ENCODE measurements around the gene FOXD1. TPM values are rescaled to one million over a fixed set of nuclear protein-coding genes. Genes with fewer than 3 reads are reported as not detected.

FOXD1 gene
- total and polyA plus RNA-seq, 7 donors: 0.15 to 0.94 (median 0.32) TPM; not detected in 1

DNA sequence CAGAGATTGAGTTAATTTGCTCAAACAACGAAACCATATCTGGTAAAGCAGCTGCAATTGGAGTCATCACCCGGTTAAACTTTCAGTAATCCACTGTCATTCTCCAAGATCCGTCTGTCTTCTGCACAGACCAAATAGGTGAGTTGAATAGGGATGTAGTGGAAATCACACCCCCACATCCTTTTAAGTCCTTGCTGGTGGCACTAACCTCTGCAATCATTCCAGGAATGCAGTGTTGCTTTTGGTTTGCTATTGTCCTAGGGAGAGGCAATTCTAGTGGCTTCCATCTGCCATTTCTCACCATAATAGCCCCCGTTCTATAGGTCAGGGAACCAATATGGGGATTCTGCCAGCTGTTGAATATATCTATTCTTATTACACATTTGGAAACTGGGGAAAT lies 35.1 kb upstream of the FOXD1 start:
- no peak for DNase-seq
- TF ChIP-seq, protein P1, sequence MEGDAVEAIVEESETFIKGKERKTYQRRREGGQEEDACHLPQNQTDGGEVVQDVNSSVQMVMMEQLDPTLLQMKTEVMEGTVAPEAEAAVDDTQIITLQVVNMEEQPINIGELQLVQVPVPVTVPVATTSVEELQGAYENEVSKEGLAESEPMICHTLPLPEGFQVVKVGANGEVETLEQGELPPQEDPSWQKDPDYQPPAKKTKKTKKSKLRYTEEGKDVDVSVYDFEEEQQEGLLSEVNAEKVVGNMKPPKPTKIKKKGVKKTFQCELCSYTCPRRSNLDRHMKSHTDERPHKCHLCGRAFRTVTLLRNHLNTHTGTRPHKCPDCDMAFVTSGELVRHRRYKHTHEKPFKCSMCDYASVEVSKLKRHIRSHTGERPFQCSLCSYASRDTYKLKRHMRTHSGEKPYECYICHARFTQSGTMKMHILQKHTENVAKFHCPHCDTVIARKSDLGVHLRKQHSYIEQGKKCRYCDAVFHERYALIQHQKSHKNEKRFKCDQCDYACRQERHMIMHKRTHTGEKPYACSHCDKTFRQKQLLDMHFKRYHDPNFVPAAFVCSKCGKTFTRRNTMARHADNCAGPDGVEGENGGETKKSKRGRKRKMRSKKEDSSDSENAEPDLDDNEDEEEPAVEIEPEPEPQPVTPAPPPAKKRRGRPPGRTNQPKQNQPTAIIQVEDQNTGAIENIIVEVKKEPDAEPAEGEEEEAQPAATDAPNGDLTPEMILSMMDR (IDR thresholded peaks at IDR 0.05): no peak
- no peak overlapping the region for H3K4me3 ChIP-seq
- no peaks in the 10 kb centered on the region for H3K9me3 ChIP-seq
- intact Hi-C loops (cut with DNase I): no loop called here
- peaks cover 0 to 10% (median 0%) of the 10 kb centered on the region in 3 donors for H3K27me3 ChIP-seq (ENCODE audit: insufficient read depth in 3 of 3, low read length in 2 of 3)
- no peak for ATAC-seq
- no peaks in the 10 kb centered on the region for H3K4me1 ChIP-seq
- H3K36me3 ChIP-seq (ENCODE audit: insufficient read depth in 1 of 2, low read depth in 1 of 2): no peaks in the 10 kb centered on the region
- no peak overlapping the region for H3K27ac ChIP-seq
- WGBS, 3 donors: 79 to 81% (median 80%) methylated on average over 4 of the region's 4 CpGs

DNA sequence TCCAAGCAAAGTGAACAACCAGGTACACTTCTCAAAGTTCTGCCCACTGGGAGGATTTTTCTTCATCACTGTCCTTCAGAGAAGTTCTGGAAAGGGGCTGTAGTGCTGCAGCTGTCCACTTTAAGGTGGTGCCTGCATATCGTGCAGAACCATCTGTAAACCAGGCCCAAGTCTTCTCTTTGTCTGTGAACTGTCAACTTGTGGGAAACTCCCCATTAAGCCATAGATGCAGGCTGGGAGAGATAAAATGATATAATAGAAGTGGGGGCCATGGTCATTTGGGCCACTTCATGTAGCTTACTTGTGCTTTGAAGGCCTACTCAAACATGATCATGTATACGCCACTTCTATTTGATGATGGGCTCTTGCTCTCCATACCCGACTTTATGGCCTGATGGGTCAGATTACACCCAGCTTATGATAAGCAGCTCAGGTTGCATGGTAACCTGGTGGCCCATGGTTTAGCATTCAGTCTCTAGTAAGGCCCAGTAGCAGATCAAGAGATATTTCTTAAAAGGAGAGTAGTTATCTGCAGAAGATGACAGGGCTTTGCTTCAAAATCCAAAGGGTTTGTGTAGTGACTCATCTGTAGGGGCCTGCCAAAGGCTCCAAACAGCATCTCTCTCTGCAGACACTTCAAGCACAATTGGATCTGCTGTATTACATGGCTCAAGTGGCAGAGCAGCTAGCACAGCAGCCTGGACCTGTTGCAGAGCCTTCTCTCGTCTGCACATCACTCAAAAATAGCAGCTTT lies 34.0 kb upstream of the FOXD1 start:
- TF ChIP-seq, protein P1 (IDR thresholded peaks at IDR 0.05): no peak
- no peaks in the 10 kb centered on the region for H3K4me1 ChIP-seq
- H3K36me3 ChIP-seq (ENCODE audit: insufficient read depth in 1 of 2, low read depth in 1 of 2): no peaks in the 10 kb centered on the region
- H3K27me3 ChIP-seq (ENCODE audit: insufficient read depth in 3 of 3, low read length in 2 of 3): peaks cover 0 to 18% (median 3%) of the 10 kb centered on the region in 3 donors
- ATAC-seq (no peak), DNase-seq (no peak)
- 58 to 64% (median 63%) methylated on average over 4 of the region's 4 CpGs for WGBS, 3 donors
- no peak overlapping the region for H3K4me3 ChIP-seq
- H3K9me3 ChIP-seq: no peaks in the 10 kb centered on the region
- H3K27ac ChIP-seq: no peak overlapping the region
- intact Hi-C loops (cut with DNase I): no loop called here

DNA sequence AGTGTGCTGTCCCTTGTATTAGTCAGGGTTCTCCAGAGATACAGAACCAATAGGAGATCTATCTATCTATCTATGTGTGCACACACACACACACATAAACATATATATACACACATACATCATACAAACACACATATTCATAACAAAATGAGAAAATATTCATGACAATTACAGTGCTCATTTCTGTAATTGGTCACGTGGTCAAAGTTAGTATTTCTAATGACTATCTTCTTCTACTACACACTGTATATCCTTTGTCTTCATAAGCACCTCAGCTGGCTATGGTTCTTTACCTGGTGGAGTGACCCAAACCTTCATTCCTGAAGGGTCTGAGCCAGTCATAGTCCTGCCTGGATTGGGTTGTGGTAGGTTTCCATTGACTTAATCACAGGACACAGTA lies 31.9 kb upstream of the FOXD1 start:
- Histone ChIP-seq H3K4me3 (no peak overlapping the region), H3K36me3 (ENCODE audit: insufficient read depth in 1 of 2, low read depth in 1 of 2) (no peaks in the 10 kb centered on the region), H3K27ac (no peak overlapping the region), H3K27me3 (ENCODE audit: insufficient read depth in 3 of 3, low read length in 2 of 3) (peaks cover 0 to 14% (median 3%) of the 10 kb centered on the region in 3 donors), H3K4me1 (no peaks in the 10 kb centered on the region), H3K9me3 (no peaks in the 10 kb centered on the region)
- DNase-seq (no peak), ATAC-seq (no peak)
- intact Hi-C loops (cut with DNase I): no loop called here
- 76 to 85% (median 81%) methylated on average over 1 of the region's 1 CpG for WGBS, 3 donors
- TF ChIP-seq, protein P1 (IDR thresholded peaks at IDR 0.05): no peak

DNA sequence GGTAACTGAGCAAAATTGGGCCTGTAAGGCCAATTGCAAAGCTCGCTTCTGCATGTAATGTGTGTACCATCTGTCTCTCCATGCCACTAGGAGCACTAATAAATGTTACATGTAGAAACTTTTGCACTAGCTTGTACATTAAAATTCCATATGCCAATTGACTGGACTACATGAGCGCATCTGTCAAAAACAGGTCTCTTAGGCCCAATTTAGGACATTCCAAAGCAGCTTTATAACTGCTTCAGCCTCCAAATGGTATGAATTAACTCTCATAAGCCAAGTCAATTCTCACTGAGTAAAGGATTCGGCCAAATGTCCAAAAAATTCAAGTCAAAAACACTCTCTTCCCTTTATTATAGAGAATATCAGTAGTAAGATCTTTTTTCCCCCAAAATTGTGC lies 23.5 kb upstream of the FOXD1 start:
- H3K4me3 ChIP-seq: no peak overlapping the region
- WGBS, 3 donors: 56 to 87% (median 83%) methylated on average over 3 of the region's 3 CpGs
- intact Hi-C loops (cut with DNase I): no loop called here
- TF ChIP-seq, protein P1 (IDR thresholded peaks at IDR 0.05): no peak
- no peak overlapping the region for H3K27ac ChIP-seq
- ATAC-seq: no peak
- no peaks in the 10 kb centered on the region for H3K27me3 ChIP-seq (ENCODE audit: insufficient read depth in 3 of 3, low read length in 2 of 3)
- H3K9me3 ChIP-seq: no peaks in the 10 kb centered on the region
- H3K4me1 ChIP-seq: no peaks in the 10 kb centered on the region
- no peak for DNase-seq
- H3K36me3 ChIP-seq (ENCODE audit: insufficient read depth in 1 of 2, low read depth in 1 of 2): no peaks in the 10 kb centered on the region

DNA sequence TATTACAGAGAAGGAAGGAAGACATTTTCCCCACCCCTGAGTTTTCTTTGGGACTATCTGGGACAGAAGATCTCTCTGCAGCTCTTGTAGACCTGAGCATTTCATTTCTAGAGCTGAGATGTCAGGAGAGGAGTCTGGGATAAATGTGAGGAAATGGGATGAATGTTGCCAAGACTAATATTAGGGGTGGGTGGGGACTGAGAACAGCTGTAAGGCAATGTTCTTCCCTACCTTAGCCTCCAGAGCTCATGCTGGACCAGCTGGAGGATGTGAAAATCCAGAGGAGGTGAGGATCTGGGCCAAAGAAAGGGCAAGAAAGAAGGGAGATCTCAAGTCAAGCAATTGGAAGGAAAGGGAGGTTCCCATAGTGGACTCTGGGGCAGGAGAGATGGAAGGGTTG lies 23.1 kb upstream of the FOXD1 start:
- DNase-seq (no peak), ATAC-seq (no peak)
- Histone ChIP-seq H3K4me1 (no peaks in the 10 kb centered on the region), H3K9me3 (no peaks in the 10 kb centered on the region), H3K27ac (no peak overlapping the region), H3K4me3 (no peak overlapping the region), H3K36me3 (ENCODE audit: insufficient read depth in 1 of 2, low read depth in 1 of 2) (no peaks in the 10 kb centered on the region), H3K27me3 (ENCODE audit: insufficient read depth in 3 of 3, low read length in 2 of 3) (peaks cover 0 to 4% (median 0%) of the 10 kb centered on the region in 3 donors)
- intact Hi-C loops (cut with DNase I): no loop called here
- TF ChIP-seq, protein P1 (IDR thresholded peaks at IDR 0.05): no peak

Measured in psoas muscle (tissue), 8 donors.